Measurements from ENCODE around the gene TRIM65. TPM values are rescaled to one million over a fixed set of nuclear protein-coding genes. Genes with fewer than 3 reads are reported as not detected.

Gene TRIM65
- total and polyA plus RNA-seq, 10 of the 15 experiments (the other 5 are each of a cell fraction or from before 2014, with no cell fraction given) = 1.4 to 26.0 (median 10.8) TPM

GRCh38 chr17:75910699-75911098 is 13.9 kb upstream of the TRIM65 start:
- no peak for FAIRE-seq
- intact Hi-C loops (cut with micrococcal nuclease; ENCODE audit: unreplicated experiment) = no loop called here
- BruUV-seq (replicated peaks) = no TSS peak
- no peaks in the 10 kb centered on the region for H3K27me3 ChIP-seq (replicated peaks in 1 of 2; ENCODE audit: control insufficient read depth in 2 of 2, insufficient read depth in 2 of 2, low read length in 1 of 2)
- ChIA-PET CTCF (interaction anchor here (1.0 to 1.8 kb wide), 5 partner anchors 16 to 99 kb away, joined by 3 to 9 read pairs (median 5); no protein-coding TSS in a partner anchor), RAD21 (ENCODE audit: unreplicated experiment) (interaction anchor here (1.6 to 2.3 kb wide), 3 partner anchors 93 to 103 kb away, joined by 4 to 6 read pairs (median 4); no protein-coding TSS in a partner anchor), SMC1A (ENCODE audit: uncharacterized antibody, unreplicated experiment) (interaction anchor here (1.4 kb wide), 1 partner anchor 17 kb away, joined by 5 read pairs; no protein-coding TSS in a partner anchor), POLR2A (no interaction called here)
- no peaks in the 10 kb centered on the region for H3K9me3 ChIP-seq (replicated peaks; ENCODE audit: control insufficient read depth, insufficient read depth, low read length)
- no peaks in the 10 kb centered on the region for H3K36me3 ChIP-seq (ENCODE audit: control insufficient read depth in 2 of 2, insufficient read depth in 2 of 2, low read length in 1 of 2)
- H3K4me3 ChIP-seq = no peak overlapping the region
- in situ Hi-C loops (cut with MboI) = no loop called here
- DNase-seq (ENCODE audit: low read depth, low spot score) = no peak
- no peak overlapping the region for H3K27ac ChIP-seq (ENCODE audit: control insufficient read depth, insufficient read depth)
- no peaks in the 10 kb centered on the region for H3K79me2 ChIP-seq (ENCODE audit: control insufficient read depth, insufficient read depth, low read length)
- H2AFZ ChIP-seq (ENCODE audit: control insufficient read depth, low read depth, low read length) = no peak overlapping the region
- H3K4me1 ChIP-seq (ENCODE audit: control insufficient read depth, insufficient read depth, low read length) = no peaks in the 10 kb centered on the region
- no peak for ATAC-seq
- H3K9ac ChIP-seq (ENCODE audit: control insufficient read depth, insufficient read depth, low read length) = no peak overlapping the region
- no peak overlapping the region for H3K4me2 ChIP-seq (ENCODE audit: control insufficient read depth, insufficient read depth)
- no peaks in the 10 kb centered on the region for H4K20me1 ChIP-seq (ENCODE audit: control insufficient read depth, insufficient read depth)
- 65% methylated on average over 6 of the region's 6 CpGs for WGBS (ENCODE audit: insufficient coverage, insufficient replicate concordance, low lambda C conversion rate, missing lambda C conversion rate)
- TF ChIP-seq KAT2A (conservative IDR thresholded peaks at IDR 0.05; ENCODE audit: control insufficient read depth, low read depth, low read length) (no peak), PAX8 (IDR thresholded peaks at IDR 0.05) (no peak), CUX1 (IDR thresholded peaks at IDR 0.05; ENCODE audit: insufficient replicate concordance, low read depth, low read length) (no peak), MTA2 (IDR thresholded peaks at IDR 0.05; ENCODE audit: low read depth) (no peak), EGR1 (IDR thresholded peaks at IDR 0.05; ENCODE audit: borderline replicate concordance in 1 of 2, low read depth in 2 of 2, low read length in 2 of 2) (no peak), PKNOX1 (IDR thresholded peaks at IDR 0.05) (no peak), SUZ12 (IDR thresholded peaks at IDR 0.05; ENCODE audit: unreplicated experiment) (no peak), FOXM1 (IDR thresholded peaks at IDR 0.05; ENCODE audit: low read depth, low read length) (no peak), SIN3A (IDR thresholded peaks at IDR 0.05; ENCODE audit: low read depth, low read length) (no peak), SMAD5 (IDR thresholded peaks at IDR 0.05; ENCODE audit: low read depth) (no peak), RELB (IDR thresholded peaks at IDR 0.05; ENCODE audit: low read depth) (no peak)
- TF ChIP-seq, protein P1, sequence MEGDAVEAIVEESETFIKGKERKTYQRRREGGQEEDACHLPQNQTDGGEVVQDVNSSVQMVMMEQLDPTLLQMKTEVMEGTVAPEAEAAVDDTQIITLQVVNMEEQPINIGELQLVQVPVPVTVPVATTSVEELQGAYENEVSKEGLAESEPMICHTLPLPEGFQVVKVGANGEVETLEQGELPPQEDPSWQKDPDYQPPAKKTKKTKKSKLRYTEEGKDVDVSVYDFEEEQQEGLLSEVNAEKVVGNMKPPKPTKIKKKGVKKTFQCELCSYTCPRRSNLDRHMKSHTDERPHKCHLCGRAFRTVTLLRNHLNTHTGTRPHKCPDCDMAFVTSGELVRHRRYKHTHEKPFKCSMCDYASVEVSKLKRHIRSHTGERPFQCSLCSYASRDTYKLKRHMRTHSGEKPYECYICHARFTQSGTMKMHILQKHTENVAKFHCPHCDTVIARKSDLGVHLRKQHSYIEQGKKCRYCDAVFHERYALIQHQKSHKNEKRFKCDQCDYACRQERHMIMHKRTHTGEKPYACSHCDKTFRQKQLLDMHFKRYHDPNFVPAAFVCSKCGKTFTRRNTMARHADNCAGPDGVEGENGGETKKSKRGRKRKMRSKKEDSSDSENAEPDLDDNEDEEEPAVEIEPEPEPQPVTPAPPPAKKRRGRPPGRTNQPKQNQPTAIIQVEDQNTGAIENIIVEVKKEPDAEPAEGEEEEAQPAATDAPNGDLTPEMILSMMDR (IDR thresholded peaks at IDR 0.05 in 2 of 3, conservative IDR thresholded peaks at IDR 0.05 in 1 of 3; ENCODE audit: control insufficient read depth in 2 of 3, extremely low read depth in 1 of 3, insufficient read depth in 1 of 3, low read depth in 3 of 3, low read length in 3 of 3) = no peak

All from GM12878 (cell line).